IMR-90 (cell line): ENCODE measurements around the gene CCM2.

ENCODE experiments used
- CEBPB ChIP-seq: IDR thresholded peaks from 2 replicates; pipeline ENCODE4 v1.6.1; 2012; ENCODE audit warnings: low read depth, low read length, improper control_type of control experiment
- CHD1 ChIP-seq: IDR thresholded peaks from 2 replicates; pipeline ENCODE4 v1.6.1; 2012; ENCODE audit warnings: low read depth, low read length, improper control_type of control experiment
- ELK1 ChIP-seq: fragments of 150-350 bp; IDR thresholded peaks from 2 replicates; pipeline ENCODE4 v1.6.1; 2016; ENCODE audit warnings: low read depth, mild to moderate bottlenecking, low read length, moderate library complexity, borderline replicate concordance
- MAZ ChIP-seq: IDR thresholded peaks from 2 replicates; pipeline ENCODE4 v1.6.1; 2012; ENCODE audit warnings: low read depth, mild to moderate bottlenecking, low read length, improper control_type of control experiment, moderate library complexity, borderline replicate concordance
- MXI1 ChIP-seq: IDR thresholded peaks from 2 replicates; pipeline ENCODE4 v1.6.1; 2012; ENCODE audit warnings: low read depth, mild to moderate bottlenecking, low read length, moderate library complexity, borderline replicate concordance
- NFE2L2 ChIP-seq: fragments of 150-350 bp; IDR thresholded peaks from 2 replicates; pipeline ENCODE4 v1.6.1; 2016; ENCODE audit warnings: low read depth, mild to moderate bottlenecking, low read length
- POLR2A ChIP-seq: IDR thresholded peaks from 2 replicates; pipeline ENCODE4 v1.6.1; 2012; ENCODE audit warnings: mild to moderate bottlenecking, low read depth, low read length
- RAD21 ChIP-seq: IDR thresholded peaks from 2 replicates; pipeline ENCODE4 v1.6.1; 2012; ENCODE audit warnings: low read length, improper control_type of control experiment
- RFX5 ChIP-seq: IDR thresholded peaks from 2 replicates; pipeline ENCODE4 v1.8.0; 2012; ENCODE audit warnings: low read depth, mild to moderate bottlenecking, low read length, moderate library complexity
- SMC3 ChIP-seq: fragments of 150-350 bp; IDR thresholded peaks from 2 replicates; pipeline ENCODE4 v1.6.1; 2016; ENCODE audit warnings: low read depth, mild to moderate bottlenecking, antibody characterized with exemption, low read length, moderate library complexity
- TF ChIP-seq, protein P1 (sequence below): conservative IDR thresholded peaks from 2 replicates; pipeline ENCODE4 v1.5.1; 2012; ENCODE audit warnings: mild to moderate bottlenecking, low read depth, low read length, improper control_type of control experiment
- TF ChIP-seq, protein P2 (sequence below): fragments of 150-350 bp; IDR thresholded peaks from 2 replicates; pipeline ENCODE4 v1.6.1; 2017; ENCODE audit warnings: mild to moderate bottlenecking, antibody characterized with exemption, low read length, low read depth

DNA sequence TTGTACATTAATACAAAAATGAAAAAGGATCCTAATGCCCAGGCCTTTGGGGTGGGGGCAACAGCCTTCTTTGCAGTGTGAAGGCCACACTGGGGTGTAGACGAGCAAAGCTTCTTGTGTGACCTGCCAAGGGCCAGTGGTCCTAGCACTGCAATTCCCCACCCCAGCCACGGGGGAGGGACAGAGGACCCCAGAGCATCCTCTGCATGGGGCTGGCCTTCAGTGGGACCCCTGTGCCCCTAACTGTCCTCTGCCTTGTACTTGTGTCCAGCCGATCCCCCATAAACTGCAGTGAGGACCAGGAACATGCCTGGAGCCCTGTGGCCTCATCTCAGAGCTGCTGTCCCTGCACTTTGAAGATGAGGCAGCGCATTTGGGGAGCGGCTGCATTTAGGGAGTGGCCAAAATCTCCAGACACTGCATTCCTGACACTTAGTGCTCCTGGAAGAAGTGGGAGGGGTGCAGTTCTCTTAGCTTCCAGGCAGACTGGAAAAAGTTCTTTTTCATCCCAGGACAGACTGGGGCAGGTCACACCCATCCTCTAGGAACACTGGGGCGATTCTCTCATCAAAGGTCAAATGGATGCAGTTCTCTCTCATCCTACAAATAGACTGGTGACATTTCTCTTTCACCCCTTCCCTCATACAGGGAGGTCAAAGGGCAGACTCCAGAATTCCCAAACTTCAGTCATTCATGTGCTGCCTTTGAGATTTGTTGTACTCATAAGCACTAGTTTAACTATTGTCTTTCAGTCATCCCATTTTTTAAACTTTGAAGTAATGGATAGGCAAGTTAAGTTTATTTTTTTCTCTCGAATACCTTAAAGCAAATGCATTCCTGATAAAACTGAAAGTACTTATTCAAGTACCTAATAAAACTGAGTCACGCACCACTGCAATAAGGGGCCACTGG, 20.3 kb upstream of the CCM2 start:
- TF ChIP-seq, protein P1, sequence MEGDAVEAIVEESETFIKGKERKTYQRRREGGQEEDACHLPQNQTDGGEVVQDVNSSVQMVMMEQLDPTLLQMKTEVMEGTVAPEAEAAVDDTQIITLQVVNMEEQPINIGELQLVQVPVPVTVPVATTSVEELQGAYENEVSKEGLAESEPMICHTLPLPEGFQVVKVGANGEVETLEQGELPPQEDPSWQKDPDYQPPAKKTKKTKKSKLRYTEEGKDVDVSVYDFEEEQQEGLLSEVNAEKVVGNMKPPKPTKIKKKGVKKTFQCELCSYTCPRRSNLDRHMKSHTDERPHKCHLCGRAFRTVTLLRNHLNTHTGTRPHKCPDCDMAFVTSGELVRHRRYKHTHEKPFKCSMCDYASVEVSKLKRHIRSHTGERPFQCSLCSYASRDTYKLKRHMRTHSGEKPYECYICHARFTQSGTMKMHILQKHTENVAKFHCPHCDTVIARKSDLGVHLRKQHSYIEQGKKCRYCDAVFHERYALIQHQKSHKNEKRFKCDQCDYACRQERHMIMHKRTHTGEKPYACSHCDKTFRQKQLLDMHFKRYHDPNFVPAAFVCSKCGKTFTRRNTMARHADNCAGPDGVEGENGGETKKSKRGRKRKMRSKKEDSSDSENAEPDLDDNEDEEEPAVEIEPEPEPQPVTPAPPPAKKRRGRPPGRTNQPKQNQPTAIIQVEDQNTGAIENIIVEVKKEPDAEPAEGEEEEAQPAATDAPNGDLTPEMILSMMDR = no peak
- no peak for TF ChIP-seq CHD1
- TF ChIP-seq CEBPB = no peak
- TF ChIP-seq POLR2A = no peak
- TF ChIP-seq SMC3 = no peak
- no peak for TF ChIP-seq NFE2L2
- TF ChIP-seq ELK1 = no peak
- TF ChIP-seq RFX5 = no peak
- no peak for TF ChIP-seq RAD21
- no peak for TF ChIP-seq MAZ
- no peak for TF ChIP-seq MXI1
- TF ChIP-seq, protein P2, sequence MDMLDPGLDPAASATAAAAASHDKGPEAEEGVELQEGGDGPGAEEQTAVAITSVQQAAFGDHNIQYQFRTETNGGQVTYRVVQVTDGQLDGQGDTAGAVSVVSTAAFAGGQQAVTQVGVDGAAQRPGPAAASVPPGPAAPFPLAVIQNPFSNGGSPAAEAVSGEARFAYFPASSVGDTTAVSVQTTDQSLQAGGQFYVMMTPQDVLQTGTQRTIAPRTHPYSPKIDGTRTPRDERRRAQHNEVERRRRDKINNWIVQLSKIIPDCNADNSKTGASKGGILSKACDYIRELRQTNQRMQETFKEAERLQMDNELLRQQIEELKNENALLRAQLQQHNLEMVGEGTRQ = no peak
